ENCODE data around the gene MICOS13.
A peak's percentile ranks its signal among the peaks of the same experiment; 100 is the strongest.

The MICOS13 gene

DNA sequence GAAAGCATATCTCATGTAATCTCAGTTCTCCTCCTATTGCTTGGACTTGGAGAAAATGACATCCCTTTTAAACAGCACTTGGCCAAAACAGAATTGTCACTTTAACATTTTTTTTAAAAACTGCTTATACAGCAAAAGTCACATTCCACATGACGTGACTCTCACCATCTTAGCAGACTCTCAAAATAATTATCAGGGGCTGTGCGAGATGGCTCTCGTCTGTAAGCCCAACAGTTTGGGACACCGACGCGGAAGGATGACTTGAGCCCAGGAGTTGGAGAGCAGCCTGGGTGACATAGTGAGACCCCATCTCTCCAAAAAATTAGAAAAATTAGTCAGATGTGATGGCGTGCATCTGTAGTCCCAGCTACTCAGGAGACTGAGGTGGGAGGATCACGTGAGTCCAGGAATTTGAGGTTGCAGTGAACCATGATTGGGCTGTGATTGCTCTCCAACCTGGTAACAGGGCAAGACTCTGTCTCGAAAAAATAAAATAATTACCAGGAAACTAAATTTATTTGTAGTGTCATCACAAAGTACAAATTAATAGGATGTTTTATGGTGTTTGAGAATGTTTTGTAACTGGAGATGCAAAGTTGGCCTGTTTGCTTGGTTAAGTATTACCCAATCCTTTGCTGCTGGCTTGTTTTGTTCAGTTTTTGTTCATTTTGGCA, 48.6 kb downstream of the MICOS13 start:
- H3K4me2 ChIP-seq (ENCODE audit: low read depth, low read length), result no peak overlapping the region

GRCh38 chr19:5628919-5629481, 51.3 kb downstream of the MICOS13 start:
- H3K79me2 ChIP-seq (ENCODE audit: low read length), result peaks cover 100% of the 10 kb centered on the region
- no peaks in the 10 kb centered on the region for H3K27me3 ChIP-seq (replicated peaks; ENCODE audit: insufficient read depth, low read length)
- H3K27ac ChIP-seq (ENCODE audit: low read length), result no peak overlapping the region
- H3F3A ChIP-seq (ENCODE audit: insufficient read depth, low read length), result peaks cover 26% of the 10 kb centered on the region
- peaks cover 88% of the 10 kb centered on the region for H4K20me1 ChIP-seq (ENCODE audit: insufficient read depth, low read length)
- H3K9me2 ChIP-seq (replicated peaks; ENCODE audit: insufficient read depth, low read length), result no peaks in the 10 kb centered on the region
- H3K9me3 ChIP-seq (replicated peaks; ENCODE audit: insufficient read depth, low read length), result no peaks in the 10 kb centered on the region
- H3K4me2 ChIP-seq (ENCODE audit: low read depth, low read length), result no peak overlapping the region; the same call in 1 of the 2 replicates
- TF ChIP-seq EZH2 (optimal IDR thresholded peaks at IDR 0.05; ENCODE audit: low read depth, low read length), result no peak
- TF ChIP-seq CTCF (IDR thresholded peaks at IDR 0.05; ENCODE audit: low read length), result no peak
- no peak for TF ChIP-seq EZH2phosphoT487 (IDR thresholded peaks at IDR 0.05; ENCODE audit: low read length)
- DNase-seq, result no peak
- no peak overlapping the region for H3K4me3 ChIP-seq (ENCODE audit: low read length)
- H3K4me1 ChIP-seq (ENCODE audit: low read length), result peaks cover 46% of the 10 kb centered on the region
- no peak overlapping the region for H3K9ac ChIP-seq (ENCODE audit: low read length)
- peaks cover 35% of the 10 kb centered on the region for H3K36me3 ChIP-seq (replicated peaks; ENCODE audit: insufficient read depth, low read length)
- no peak overlapping the region for H2AFZ ChIP-seq (ENCODE audit: low read length)

More for the DNA sequence above, 48.6 kb downstream of the MICOS13 start:
- peaks cover 24% of the 10 kb centered on the region for H3K4me1 ChIP-seq (ENCODE audit: low read length)
- peaks cover 36% of the 10 kb centered on the region for H3K36me3 ChIP-seq (replicated peaks; ENCODE audit: insufficient read depth, low read length)
- no peaks in the 10 kb centered on the region for H3K9me2 ChIP-seq (replicated peaks; ENCODE audit: insufficient read depth, low read length)
- peaks cover 16% of the 10 kb centered on the region for H3F3A ChIP-seq (ENCODE audit: insufficient read depth, low read length)
- no peaks in the 10 kb centered on the region for H3K27me3 ChIP-seq (replicated peaks; ENCODE audit: insufficient read depth, low read length)
- no peak overlapping the region for H3K27ac ChIP-seq (ENCODE audit: low read length)
- no peak overlapping the region for H2AFZ ChIP-seq (ENCODE audit: low read length)
- no peaks in the 10 kb centered on the region for H3K9me3 ChIP-seq (replicated peaks; ENCODE audit: insufficient read depth, low read length)
- H3K9ac ChIP-seq (ENCODE audit: low read length), result no peak overlapping the region
- TF ChIP-seq CTCF (IDR thresholded peaks at IDR 0.05; ENCODE audit: low read length) (no peak), EZH2 (optimal IDR thresholded peaks at IDR 0.05; ENCODE audit: low read depth, low read length) (no peak), EZH2phosphoT487 (IDR thresholded peaks at IDR 0.05; ENCODE audit: low read length) (no peak)
- peaks cover 87% of the 10 kb centered on the region for H4K20me1 ChIP-seq (ENCODE audit: insufficient read depth, low read length)
- DNase-seq, result no peak
- H3K79me2 ChIP-seq (ENCODE audit: low read length), result peaks cover 100% of the 10 kb centered on the region
- H3K4me3 ChIP-seq (ENCODE audit: low read length), result no peak overlapping the region

DNA sequence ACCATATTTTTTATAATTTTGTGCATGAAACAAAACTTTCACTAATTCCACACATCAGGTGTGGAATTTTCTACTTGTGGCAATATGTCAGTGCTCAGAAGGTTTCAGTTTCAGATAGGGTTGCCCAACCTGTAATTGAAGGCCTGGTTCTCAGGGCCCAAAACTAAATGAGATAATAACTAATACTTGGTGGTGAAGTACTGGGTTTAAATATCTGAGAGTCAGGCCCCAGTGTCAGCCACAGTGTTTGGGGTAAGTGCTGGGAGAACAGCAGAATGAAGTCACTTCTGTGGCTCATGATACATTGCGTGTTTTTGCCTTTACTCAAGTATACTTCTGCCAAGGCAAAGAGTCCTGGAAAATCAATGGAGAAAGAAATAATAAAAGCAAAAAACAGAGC, 51.9 kb downstream of the MICOS13 start:
- H3K4me3 ChIP-seq (ENCODE audit: low read length), result no peak overlapping the region

More for the DNA sequence above, 51.9 kb downstream of the MICOS13 start:
- TF ChIP-seq CTCF (IDR thresholded peaks at IDR 0.05; ENCODE audit: low read length) (no peak), EZH2phosphoT487 (IDR thresholded peaks at IDR 0.05; ENCODE audit: low read length) (no peak), EZH2 (optimal IDR thresholded peaks at IDR 0.05; ENCODE audit: low read depth, low read length) (no peak)
- DNase-seq, result peak; percentile 76
- no peaks in the 10 kb centered on the region for H3K9me3 ChIP-seq (replicated peaks; ENCODE audit: insufficient read depth, low read length)
- H3K27me3 ChIP-seq (replicated peaks; ENCODE audit: insufficient read depth, low read length), result no peaks in the 10 kb centered on the region
- peaks cover 35% of the 10 kb centered on the region for H3K36me3 ChIP-seq (replicated peaks; ENCODE audit: insufficient read depth, low read length)
- no peak overlapping the region for H2AFZ ChIP-seq (ENCODE audit: low read length)
- no peak overlapping the region for H3K9ac ChIP-seq (ENCODE audit: low read length)
- H3K4me1 ChIP-seq (ENCODE audit: low read length), result peaks cover 46% of the 10 kb centered on the region
- peaks cover 86% of the 10 kb centered on the region for H4K20me1 ChIP-seq (ENCODE audit: insufficient read depth, low read length)
- peaks cover 100% of the 10 kb centered on the region for H3K79me2 ChIP-seq (ENCODE audit: low read length)
- no peak overlapping the region; the same call in 1 of the 2 replicates for H3K4me2 ChIP-seq (ENCODE audit: low read depth, low read length)
- peaks cover 26% of the 10 kb centered on the region for H3F3A ChIP-seq (ENCODE audit: insufficient read depth, low read length)
- no peak overlapping the region for H3K27ac ChIP-seq (ENCODE audit: low read length)
- H3K9me2 ChIP-seq (replicated peaks; ENCODE audit: insufficient read depth, low read length), result no peaks in the 10 kb centered on the region
